NB4 (cell line): ENCODE data around the gene CDC42BPA.

Experiments used
- DNase-seq: peaks from one replicate; pipeline ENCODE4 v3.0.0; 2010; ENCODE audit warnings: low read depth
- H3K4me3 ChIP-seq: one replicate; pipeline ENCODE4 v1.5.1; 2011; ENCODE audit warnings: mild to moderate bottlenecking, low read depth, low read length, moderate library complexity
- MAX ChIP-seq: IDR thresholded peaks from 2 replicates; pipeline ENCODE4 v1.6.1; 2011; ENCODE audit warnings: low read depth, low read length
- MYC ChIP-seq: IDR thresholded peaks from 2 replicates; pipeline ENCODE4 v1.6.1; 2011; ENCODE audit warnings: low read depth, low read length
- POLR2A ChIP-seq: IDR thresholded peaks from 2 replicates; pipeline ENCODE4 v1.6.1; 2011; ENCODE audit warnings: mild to moderate bottlenecking; ENCODE audit not compliant: insufficient read length; ENCODE audit errors: extremely low read depth
- TF ChIP-seq, protein P1 (sequence below): IDR thresholded peaks from one replicate; pipeline ENCODE4 v1.5.1; 2012; ENCODE audit warnings: low read depth, low read length

Gene CDC42BPA

GRCh38 chr1:227305894-227306626 is 12.2 kb downstream of the CDC42BPA start:
- TF ChIP-seq, protein P1, sequence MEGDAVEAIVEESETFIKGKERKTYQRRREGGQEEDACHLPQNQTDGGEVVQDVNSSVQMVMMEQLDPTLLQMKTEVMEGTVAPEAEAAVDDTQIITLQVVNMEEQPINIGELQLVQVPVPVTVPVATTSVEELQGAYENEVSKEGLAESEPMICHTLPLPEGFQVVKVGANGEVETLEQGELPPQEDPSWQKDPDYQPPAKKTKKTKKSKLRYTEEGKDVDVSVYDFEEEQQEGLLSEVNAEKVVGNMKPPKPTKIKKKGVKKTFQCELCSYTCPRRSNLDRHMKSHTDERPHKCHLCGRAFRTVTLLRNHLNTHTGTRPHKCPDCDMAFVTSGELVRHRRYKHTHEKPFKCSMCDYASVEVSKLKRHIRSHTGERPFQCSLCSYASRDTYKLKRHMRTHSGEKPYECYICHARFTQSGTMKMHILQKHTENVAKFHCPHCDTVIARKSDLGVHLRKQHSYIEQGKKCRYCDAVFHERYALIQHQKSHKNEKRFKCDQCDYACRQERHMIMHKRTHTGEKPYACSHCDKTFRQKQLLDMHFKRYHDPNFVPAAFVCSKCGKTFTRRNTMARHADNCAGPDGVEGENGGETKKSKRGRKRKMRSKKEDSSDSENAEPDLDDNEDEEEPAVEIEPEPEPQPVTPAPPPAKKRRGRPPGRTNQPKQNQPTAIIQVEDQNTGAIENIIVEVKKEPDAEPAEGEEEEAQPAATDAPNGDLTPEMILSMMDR, result no peak
- TF ChIP-seq MAX (no peak), POLR2A (no peak), MYC (no peak)
- no peak for DNase-seq
- no peak overlapping the region for H3K4me3 ChIP-seq

GRCh38 chr1:227304665-227305064 is 13.6 kb downstream of the CDC42BPA start:
- no peak overlapping the region for H3K4me3 ChIP-seq
- TF ChIP-seq, protein P1, result no peak
- no peak for TF ChIP-seq MAX
- TF ChIP-seq MYC, result no peak
- TF ChIP-seq POLR2A, result no peak
- no peak for DNase-seq

DNA sequence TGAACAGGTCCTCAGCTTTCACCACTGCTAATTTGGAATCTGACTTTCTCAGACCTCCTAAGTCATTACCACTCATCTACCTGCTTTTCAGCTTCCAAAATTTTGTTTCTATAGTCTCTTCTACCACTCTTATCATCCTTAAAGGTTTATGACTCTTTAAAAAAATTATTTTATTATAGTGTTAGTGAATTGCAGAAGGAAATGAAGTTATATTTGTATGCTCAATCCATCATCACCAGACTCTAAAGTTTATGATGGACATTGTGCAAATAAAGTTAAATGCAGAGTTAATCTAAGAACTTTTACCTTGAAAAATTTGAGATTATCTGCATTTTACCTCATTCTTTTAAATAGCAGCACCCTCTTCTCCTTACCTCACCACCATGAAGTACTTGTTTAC is 14.6 kb downstream of the CDC42BPA start:
- DNase-seq, result no peak
- TF ChIP-seq, protein P1, result no peak
- no peak for TF ChIP-seq MAX
- no peak for TF ChIP-seq POLR2A
- no peak for TF ChIP-seq MYC
- no peak overlapping the region for H3K4me3 ChIP-seq

DNA sequence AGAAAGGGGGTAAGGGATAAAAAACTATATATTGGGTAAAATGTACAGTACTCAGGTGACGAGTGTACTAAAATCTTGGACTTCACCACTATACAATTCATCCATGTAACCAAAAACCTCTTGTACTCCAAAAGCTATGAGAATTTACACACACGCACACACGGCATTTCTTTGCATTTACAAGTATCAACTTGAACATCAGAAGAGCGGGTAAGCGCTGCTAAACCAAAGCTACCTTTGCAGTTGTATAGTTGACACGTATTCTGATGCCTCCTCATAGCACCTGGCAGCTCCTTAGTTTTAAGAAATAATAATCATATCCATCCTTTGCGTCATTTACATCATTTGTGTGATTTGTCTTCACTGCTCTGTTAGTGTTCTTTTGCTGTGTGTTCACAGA is 17.6 kb downstream of the CDC42BPA start:
- TF ChIP-seq MYC, result no peak
- TF ChIP-seq POLR2A, result no peak
- TF ChIP-seq, protein P1, result no peak
- TF ChIP-seq MAX, result no peak
- DNase-seq, result no peak

GRCh38 chr1:227299688-227300087 is 18.6 kb downstream of the CDC42BPA start:
- TF ChIP-seq, protein P1, result no peak
- TF ChIP-seq POLR2A (no peak), MAX (no peak), MYC (no peak)
- no peak overlapping the region for H3K4me3 ChIP-seq
- no peak for DNase-seq

More for the DNA sequence above, 17.6 kb downstream of the CDC42BPA start:
- no peak overlapping the region for H3K4me3 ChIP-seq
